GM19043 (cell line): ENCODE data around the gene CPEB3.
"Not testable (repeated sequence)": the region's sequence is repeated elsewhere in the genome, so short reads cannot be mapped to it uniquely, and the experiment has no call there.

ENCODE experiments used
- ATAC-seq: cut with Tn5 transposase; IDR thresholded peaks from one replicate; pipeline ENCODE4 v1.9.1; 2021; ENCODE audit warnings: low read depth; ENCODE audit not compliant: unreplicated experiment

The CPEB3 gene

GRCh38 chr10:92290837-92291615 is at the start of gene CPEB3, which contains the start of gene MARCHF5:
TSS of gene CPEB3 (minus strand) at chr10:92291078. CDS start at chr10:92240350, 50,728 bp downstream.
TSS of gene MARCHF5 (plus strand) at chr10:92291167. CDS start at chr10:92291495, 328 bp downstream.
- ATAC-seq, result peak; percentile 98

GRCh38 chr10:92329927-92330326 is 39.0 kb upstream of the CPEB3 start:
- ATAC-seq, result not testable (repeated sequence)

GRCh38 chr10:92328993-92329392 is 38.1 kb upstream of the CPEB3 start:
- ATAC-seq, result no peak

GRCh38 chr10:92327445-92328433 is 36.9 kb upstream of the CPEB3 start:
- ATAC-seq, result no peak

- ATAC-seq, result no peak
Measured at GRCh38 chr10:92323079-92323478, 32.2 kb upstream of the CPEB3 start.

- no peak for ATAC-seq
Measured at GRCh38 chr10:92316610-92317009, 25.7 kb upstream of the CPEB3 start.

GRCh38 chr10:92313750-92314149 is 22.9 kb upstream of the CPEB3 start:
- no peak for ATAC-seq

GRCh38 chr10:92309272-92309671 is 18.4 kb upstream of the CPEB3 start:
- no peak for ATAC-seq

GRCh38 chr10:92305133-92306072 is 14.5 kb upstream of the CPEB3 start:
- no peak for ATAC-seq

GRCh38 chr10:92304061-92304460 is 13.2 kb upstream of the CPEB3 start:
- ATAC-seq, result no peak

- ATAC-seq, result no peak
Measured at GRCh38 chr10:92303096-92303495, 12.2 kb upstream of the CPEB3 start.

GRCh38 chr10:92298487-92298886 is 7.6 kb upstream of the CPEB3 start:
- ATAC-seq, result no peak

- no peak for ATAC-seq
Measured at GRCh38 chr10:92291921-92292845, 1.3 kb upstream of the CPEB3 start.

- ATAC-seq, result no peak
Measured at GRCh38 chr10:92291616-92291865, 663 bp upstream of the CPEB3 start.

GRCh38 chr10:92290076-92290836 is 622 bp downstream of the CPEB3 start:
- no peak for ATAC-seq

GRCh38 chr10:92284112-92284704 is 6.7 kb downstream of the CPEB3 start:
- no peak for ATAC-seq

- no peak for ATAC-seq
Measured at GRCh38 chr10:92278996-92279696, 11.7 kb downstream of the CPEB3 start.

GRCh38 chr10:92274071-92274470 is 16.8 kb downstream of the CPEB3 start:
- no peak for ATAC-seq
